Measurements from ENCODE around the gene BTBD9.

BTBD9 gene

GRCh38 chr6:38423746-38424145, 216.0 kb downstream of the BTBD9 start:
- DNase-seq: no peak

- DNase-seq: no peak
Measured at GRCh38 chr6:38420207-38420606, 219.5 kb downstream of the BTBD9 start.

- no peak for DNase-seq
Measured at GRCh38 chr6:38417521-38417920, 222.2 kb downstream of the BTBD9 start.

DNA sequence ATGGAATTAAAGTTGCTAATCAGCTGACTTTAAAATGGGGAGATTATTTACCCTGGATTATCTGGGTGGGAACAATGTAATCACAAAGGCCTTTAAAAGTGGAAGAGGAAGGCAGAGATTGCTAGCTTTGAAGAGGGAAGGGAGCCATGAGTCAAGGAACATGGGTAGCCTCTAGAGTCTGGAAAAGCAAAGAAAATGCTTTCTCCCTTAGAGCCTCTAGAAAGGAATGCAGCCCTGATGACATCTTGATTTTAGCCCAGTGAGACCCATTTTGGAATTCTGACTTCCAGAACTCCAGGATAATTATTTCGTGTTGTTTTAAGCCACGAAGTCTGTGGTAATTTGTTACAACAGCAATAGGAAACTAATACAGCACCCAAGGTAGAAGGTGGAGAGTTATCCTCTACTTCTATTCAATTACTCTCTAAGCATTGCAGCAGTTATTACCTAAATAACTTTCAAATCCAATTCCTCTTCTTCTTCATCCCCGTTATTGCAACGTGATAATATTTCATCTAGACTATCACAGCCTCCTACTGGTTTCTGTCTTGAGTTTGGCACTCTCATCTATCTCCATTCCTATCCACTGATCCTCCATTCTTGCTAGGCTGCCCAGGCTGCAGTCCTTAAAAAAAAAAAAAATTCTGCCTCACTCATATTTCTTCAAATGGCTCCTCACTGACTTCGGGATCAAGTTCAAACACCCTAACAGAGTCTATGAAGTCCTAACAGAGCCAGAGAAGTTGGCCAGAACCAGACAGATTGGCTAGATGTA, 224.3 kb downstream of the BTBD9 start:
- no peak for DNase-seq

GRCh38 chr6:38413102-38413800, 226.5 kb downstream of the BTBD9 start:
- DNase-seq: no peak

DNA sequence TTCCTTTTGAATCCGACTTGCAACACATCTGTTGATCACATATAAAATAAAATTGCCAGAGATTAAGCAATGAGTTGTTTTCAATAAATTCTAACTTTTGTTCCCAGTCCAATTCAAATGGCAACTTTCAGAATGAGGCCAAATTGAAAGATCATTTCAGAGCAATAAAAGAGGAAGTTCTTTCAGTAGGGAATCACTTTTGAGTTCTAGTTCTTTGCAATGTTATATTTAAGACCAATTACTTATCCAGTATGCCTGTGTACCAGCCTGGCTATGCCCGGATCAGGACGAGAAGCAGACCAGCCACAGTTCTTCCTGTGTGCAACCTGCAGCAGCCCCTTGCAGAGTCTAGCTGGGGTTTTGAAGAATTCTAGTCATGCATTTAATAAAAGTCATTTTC, 232.5 kb downstream of the BTBD9 start:
- DNase-seq: no peak

GRCh38 chr6:38406096-38406495, 233.6 kb downstream of the BTBD9 start:
- no peak for DNase-seq

GRCh38 chr6:38404900-38405556, 234.7 kb downstream of the BTBD9 start:
- no peak for DNase-seq

- peak; percentile 49 for DNase-seq
Measured at GRCh38 chr6:38404355-38404754, 235.4 kb downstream of the BTBD9 start.

- no peak for DNase-seq
Measured at GRCh38 chr6:38403548-38403947, 236.2 kb downstream of the BTBD9 start.

- no peak for DNase-seq
Measured at GRCh38 chr6:38400764-38401163, 239.0 kb downstream of the BTBD9 start.

- DNase-seq: no peak
Measured at GRCh38 chr6:38400101-38400500, 239.6 kb downstream of the BTBD9 start.

- no peak for DNase-seq
Measured at GRCh38 chr6:38396209-38396608, 243.5 kb downstream of the BTBD9 start.

GRCh38 chr6:38393986-38394385, 245.7 kb downstream of the BTBD9 start:
- no peak for DNase-seq

GRCh38 chr6:38391626-38392579, 247.8 kb downstream of the BTBD9 start:
- no peak for DNase-seq

DNA sequence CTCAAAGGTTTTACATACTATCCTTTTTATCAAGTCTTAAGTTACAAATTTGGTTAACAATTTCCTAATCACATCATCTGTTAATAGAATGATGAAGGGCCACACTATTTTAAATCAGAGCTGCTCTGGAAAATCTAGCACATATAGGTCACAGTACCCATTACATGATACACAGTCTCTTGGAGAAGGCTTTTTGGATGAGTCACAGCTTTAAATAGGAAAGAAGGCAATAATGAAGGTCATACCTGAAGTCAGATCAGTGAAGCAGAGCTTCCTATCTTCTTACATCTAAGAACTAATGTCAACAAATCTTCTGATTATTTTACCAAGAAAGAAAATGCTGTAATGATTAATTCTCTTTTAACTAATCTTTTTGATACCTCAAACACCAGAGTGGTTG, 248.5 kb downstream of the BTBD9 start:
- no peak for DNase-seq

- no peak for DNase-seq
Measured at GRCh38 chr6:38389875-38390274, 249.9 kb downstream of the BTBD9 start.

DNA sequence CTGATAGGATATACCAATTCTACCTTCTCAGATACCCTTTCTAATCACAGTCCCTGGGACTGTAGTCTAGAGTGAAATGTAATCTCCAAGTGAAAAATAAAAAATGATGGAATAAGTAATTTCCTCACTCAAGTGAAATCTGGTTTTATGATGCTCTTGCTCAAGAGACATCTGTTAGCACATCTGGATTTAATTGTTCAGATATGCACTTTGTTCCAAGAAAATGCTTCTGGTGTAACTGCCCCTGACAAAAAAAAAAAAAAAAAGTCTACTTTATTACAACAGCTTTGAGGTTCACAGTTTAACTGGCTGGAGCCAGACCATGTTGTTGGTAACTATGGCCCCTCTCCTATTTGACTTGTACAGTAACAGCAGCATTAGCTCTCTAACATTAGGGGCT, 251.8 kb downstream of the BTBD9 start:
- DNase-seq: no peak

DNA sequence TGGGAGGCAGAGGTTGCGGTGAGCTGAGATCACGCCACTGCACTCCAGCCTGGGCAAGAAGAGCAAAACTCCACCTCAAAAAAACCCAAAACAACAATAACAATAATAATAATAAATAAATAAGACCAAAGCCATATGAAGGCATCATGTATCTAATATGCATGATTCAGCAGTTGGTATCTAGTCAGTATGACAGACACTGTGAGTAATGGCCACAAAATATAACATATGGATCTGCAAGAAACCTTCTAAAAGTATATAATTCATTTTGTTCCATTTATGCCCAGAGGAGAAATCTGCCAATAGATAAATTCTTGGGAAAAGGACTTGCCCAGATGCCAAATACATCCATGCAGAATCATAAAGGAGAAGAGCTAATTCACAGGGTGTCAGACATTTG, 252.3 kb downstream of the BTBD9 start:
- no peak for DNase-seq

DNA sequence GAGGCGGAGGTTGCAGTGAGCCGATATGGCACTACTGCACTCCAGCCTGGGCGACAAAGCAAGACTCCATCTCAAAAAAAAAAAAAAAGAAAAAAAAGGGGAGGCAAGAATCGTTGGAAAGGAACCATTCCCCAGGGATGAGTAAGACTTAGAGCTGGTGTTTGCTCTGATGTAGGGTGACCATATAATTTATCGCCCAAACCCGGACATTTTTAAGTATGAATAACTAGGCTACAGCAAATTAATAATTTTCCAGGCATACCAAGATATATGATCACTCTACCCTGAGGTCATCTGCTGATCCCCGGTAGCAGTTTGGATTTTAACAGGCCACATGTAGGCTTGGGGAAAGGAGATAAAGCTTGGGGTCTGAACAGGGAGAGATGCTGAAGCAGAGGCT, 260.9 kb downstream of the BTBD9 start:
- no peak for DNase-seq

DNA sequence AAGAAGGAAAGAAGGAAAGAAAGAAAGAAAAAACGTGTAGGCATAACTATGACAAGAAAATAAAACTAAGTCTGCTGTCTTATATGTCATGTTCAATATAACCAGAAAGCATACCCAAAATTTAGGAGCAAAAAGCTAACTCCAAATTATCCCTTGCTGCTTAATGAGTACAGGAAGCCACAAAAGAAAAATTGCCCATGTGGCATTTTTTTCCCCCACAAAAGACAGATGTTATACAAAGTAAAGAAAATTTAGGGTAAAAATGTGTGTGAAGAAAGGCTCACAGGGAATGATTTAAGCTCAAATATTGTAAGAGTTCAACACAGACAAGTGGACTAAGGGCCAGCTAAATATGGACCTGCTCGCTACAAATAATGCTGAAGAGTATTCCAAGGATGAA, 263.8 kb downstream of the BTBD9 start:
- DNase-seq: no peak

DNA sequence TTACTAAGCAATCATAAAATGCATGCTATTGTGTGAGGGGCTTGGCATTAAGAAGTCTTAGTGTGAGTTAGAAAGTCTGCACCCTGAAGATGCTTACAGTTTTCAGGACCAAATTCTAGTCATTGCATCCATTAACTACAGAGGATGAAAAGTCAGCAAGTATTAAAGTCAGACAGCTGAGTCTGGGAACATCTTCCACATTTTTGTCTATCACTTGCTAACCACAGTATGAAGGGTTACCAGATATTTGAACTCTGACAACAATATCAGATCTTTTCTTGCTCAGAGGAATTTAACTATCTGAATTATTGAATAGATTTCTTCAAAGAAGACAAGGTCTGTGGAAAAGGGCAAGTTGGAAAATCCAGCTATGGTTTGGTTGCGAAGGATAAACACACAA, 264.4 kb downstream of the BTBD9 start:
- DNase-seq: no peak

DNA sequence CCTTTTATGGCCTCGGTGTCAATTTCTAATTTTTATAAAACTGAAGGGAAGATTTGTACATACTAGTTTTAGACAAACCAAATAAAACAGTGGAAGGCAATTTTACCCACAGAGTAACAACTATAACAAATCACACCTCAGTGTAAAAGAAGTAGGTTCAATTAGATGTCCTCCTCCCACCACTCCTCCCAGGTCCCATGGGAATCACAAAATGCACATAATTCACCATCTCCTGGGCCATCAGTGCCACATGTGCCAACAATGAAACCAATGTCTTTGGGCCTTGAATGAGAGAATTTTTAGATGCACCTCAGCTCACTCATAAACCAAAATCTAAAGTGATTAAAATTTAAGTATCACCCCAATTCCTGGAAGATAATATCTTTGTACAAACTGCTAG, 267.8 kb downstream of the BTBD9 start:
- DNase-seq: no peak

Data from NCI-H510A treated with DMSO at 0.1 percent for 48 hours (cell line).